Activated effector memory CD4-positive, alpha-beta T cell treated with anti-CD3 and anti-CD28 coated beads, Interleukin-2, amount 50 U/mL, for 16 hours (primary cell): ENCODE results near the gene SPAAR.

Source experiments
- DNase-seq: peaks from one replicate; pipeline ENCODE4 v3.0.0-alpha.2; 2020

SPAAR gene

GRCh38 chr9:35951736-35952135 is 42.4 kb downstream of the SPAAR start:
- DNase-seq: no peak

- no peak for DNase-seq
Observed at GRCh38 chr9:35952526-35953191, 43.4 kb downstream of the SPAAR start.

DNA sequence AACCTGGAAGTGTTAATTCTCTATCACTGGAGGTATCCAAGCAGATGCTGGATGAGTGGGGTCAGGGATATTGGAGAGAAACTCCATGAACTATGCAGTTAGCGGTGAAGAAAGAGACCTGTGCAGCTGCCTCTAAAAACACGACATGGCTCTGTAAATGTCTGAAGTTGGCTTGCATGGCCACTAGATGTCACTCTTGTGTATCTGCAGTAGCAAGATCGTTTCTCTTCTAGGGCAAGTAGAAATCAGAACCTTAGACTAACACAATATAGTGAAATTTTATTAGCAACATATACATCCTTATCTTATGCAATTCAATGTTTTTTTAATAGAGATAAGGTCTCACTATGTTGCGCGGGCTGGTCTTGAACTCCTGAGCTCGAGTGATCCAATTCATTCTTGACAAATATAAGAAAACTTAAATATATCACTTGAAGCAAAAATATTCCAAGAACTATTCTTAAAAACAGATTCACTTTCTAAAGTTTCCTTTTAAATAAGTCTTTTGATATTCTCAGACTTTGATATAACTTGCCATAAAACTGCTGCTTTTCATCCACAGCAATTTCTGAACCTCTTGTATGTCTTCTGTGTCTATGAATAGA is 45.8 kb downstream of the SPAAR start:
- peak; percentile 72 for DNase-seq

GRCh38 chr9:35956651-35957050 is 47.4 kb downstream of the SPAAR start:
- DNase-seq: no peak

DNA sequence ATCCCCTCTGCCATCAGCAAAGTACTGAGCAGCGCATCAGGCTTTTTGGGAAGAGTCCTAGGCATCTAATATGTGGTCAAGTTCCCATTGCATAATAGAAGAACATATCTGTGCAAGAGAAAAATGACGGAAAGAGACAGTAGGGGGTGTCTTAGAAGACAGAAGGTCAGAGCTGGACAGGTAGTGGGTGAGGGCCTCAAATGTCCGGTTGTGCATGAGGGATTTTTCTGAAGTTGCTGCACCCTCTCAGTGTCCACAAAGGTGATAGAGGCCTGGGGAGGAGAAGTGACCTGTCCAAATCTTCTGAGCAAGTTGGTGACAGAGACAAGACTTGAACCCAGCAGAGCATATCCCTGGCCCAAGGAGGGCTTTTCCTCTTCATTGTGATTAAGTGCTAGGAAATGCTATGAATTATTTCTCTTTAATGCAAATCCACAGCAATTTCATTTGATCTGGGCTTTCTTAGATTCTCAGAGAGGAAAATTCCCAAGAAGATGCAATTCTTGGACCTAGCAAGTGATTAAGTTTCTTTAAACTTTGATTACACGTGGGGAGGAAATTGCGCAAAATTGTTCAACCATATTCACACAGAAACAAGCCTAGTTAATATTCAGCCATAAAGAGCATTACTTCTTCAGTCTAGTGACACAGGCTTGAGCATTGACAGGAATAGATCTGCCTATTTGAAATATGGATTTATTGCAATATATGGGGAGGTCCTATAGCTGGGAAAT is 49.0 kb downstream of the SPAAR start, which contains the start of gene OR2S2:
OR2S2 (minus strand) TSS at position 51 of the 734 bp plus-strand sequence. CDS start 56 bp downstream, outside the sequence.
- DNase-seq: no peak

- DNase-seq: no peak
Observed at GRCh38 chr9:35960039-35960655, 50.9 kb downstream of the SPAAR start.
